Suprapubic skin (tissue), 4 donors: ENCODE results near the gene REPIN1.

Source experiments
- CTCF ChIP-seq, 2 donors: fragments of 200-600 bp in 1 of 2; fragments of 450-650 bp in 1 of 2; sonication (generic) in 1 of 2; IDR thresholded peaks; one replicate each; pipeline ENCODE4 v1.5.1; 2016 to 2019; ENCODE audit warnings: antibody characterized with exemption in 2 of 2, mild to moderate bottlenecking in 1 of 2, moderate library complexity in 1 of 2
- EP300 ChIP-seq: sonication (generic); formaldehyde crosslinking; IDR thresholded peaks from one replicate; pipeline ENCODE4 v1.6.1; 2017; ENCODE audit warnings: antibody characterized with exemption
- POLR2A ChIP-seq, 2 donors: fragments of 450-650 bp; IDR thresholded peaks; one replicate each; pipeline ENCODE4 v1.6.1; 2017; ENCODE audit warnings: antibody characterized with exemption in 2 of 2, mild to moderate bottlenecking in 2 of 2, moderate library complexity in 2 of 2
- POLR2AphosphoS5 ChIP-seq, 3 donors: sonication (generic); formaldehyde crosslinking; IDR thresholded peaks; one replicate each; pipeline ENCODE4 v1.6.1; 2017; ENCODE audit warnings: antibody characterized with exemption in 3 of 3

GRCh38 chr7:150393325-150393724, 24.7 kb downstream of the REPIN1 start:
- TF ChIP-seq CTCF (IDR thresholded peaks at IDR 0.05) = no peak
- no peak for TF ChIP-seq POLR2AphosphoS5 (IDR thresholded peaks at IDR 0.05)
- TF ChIP-seq EP300 = no peak
- TF ChIP-seq POLR2A (IDR thresholded peaks at IDR 0.05) = no peak
